Erythroblast (primary cell): Measurements from ENCODE around the gene USP53.

Experiments used
- GATA1 ChIP-seq: IDR thresholded peaks from 2 replicates; pipeline ENCODE4 v1.6.1; 2011; ENCODE audit warnings: low read depth, mild to moderate bottlenecking, control low read depth, low read length, moderate library complexity
- POLR2A ChIP-seq: IDR thresholded peaks from 2 replicates; pipeline ENCODE4 v1.6.1; 2011; ENCODE audit warnings: mild to moderate bottlenecking, low read length

DNA sequence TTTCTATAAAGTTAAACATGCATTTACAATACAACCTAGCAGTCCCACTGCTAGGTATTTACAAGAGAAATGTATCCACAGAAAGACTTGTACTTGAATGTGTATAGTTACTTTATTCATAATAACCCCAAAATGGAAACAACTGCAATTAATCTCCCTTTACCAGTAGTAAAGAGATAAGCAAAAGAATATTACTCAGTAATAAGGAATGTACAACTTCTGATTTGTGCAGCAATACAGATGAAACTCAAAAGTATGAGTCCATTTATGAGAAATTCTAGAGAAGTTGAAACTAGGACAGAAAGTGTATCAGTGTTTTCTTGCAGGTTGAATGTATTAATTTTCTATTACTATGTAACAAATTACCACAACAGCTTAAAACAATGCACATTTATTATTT, 15.2 kb downstream of the USP53 start:
- TF ChIP-seq POLR2A = no peak
- TF ChIP-seq GATA1 = no peak
